Activated CD8-positive, alpha-beta memory T cell treated with anti-CD3 and anti-CD28 coated beads for 1 hour (primary cell): ENCODE results near the gene INKA1.

Source experiments
- DNase-seq, 2 donors: peaks; one replicate each; pipeline ENCODE4 v3.0.0-alpha.2; 2020; ENCODE audit warnings: low read depth in 1 of 2; ENCODE audit errors: extremely low read depth in 1 of 2

INKA1 gene

GRCh38 chr3:49786357-49787181, 16.5 kb upstream of the INKA1 start, which contains the start of gene IP6K1:
Gene IP6K1, minus strand, starts transcription at chr3:49786542. Its CDS starts 38,502 bp downstream, at chr3:49748040.
- DNase-seq = peak; percentile 98 to 99

- DNase-seq = no peak
Measured at GRCh38 chr3:49787182-49787464, 15.9 kb upstream of the INKA1 start.

- no peak for DNase-seq
Measured at GRCh38 chr3:49787536-49787935, 15.5 kb upstream of the INKA1 start.

- no peak for DNase-seq
Measured at GRCh38 chr3:49788056-49788455, 15.0 kb upstream of the INKA1 start.

GRCh38 chr3:49790626-49791411, 12.2 kb upstream of the INKA1 start:
- DNase-seq = no peak

- DNase-seq = no peak
Measured at GRCh38 chr3:49791571-49791970, 11.5 kb upstream of the INKA1 start.

DNA sequence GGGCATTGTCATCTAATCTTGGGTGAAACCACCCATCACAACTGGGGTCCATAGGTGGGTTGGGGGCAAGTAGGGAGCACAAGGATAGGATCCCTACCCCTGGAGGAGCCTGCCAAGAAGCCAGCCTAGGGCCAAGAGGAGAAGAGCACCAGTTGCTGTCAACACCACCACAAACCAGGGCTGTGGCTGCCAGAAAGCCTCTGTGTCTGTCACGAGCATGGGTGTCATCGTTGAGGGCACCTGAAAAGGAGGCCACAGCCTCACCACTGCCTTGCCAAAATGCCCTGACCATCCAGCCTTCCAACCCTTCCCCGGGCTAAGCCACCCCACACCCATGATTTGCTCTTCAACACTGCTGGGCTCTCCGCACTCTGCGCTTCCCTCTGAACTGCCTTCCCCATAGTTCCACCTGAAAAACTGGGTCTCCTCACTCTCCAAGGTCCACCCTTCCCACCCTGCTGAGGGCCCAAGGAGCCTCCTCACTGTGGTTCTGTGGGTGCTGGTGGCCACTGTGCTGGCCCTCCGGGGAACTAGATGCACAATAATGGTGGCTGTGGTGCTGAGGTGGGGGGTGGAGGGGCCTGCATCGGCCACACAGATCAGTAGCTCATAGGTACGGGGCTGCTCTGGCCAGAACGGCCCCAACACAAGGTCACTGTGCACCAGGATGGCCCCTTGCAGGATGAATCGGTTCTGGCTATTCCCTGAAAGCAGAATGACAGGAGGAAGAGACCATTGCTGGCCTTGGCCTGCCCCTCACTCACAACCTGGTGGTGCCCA, 10.5 kb upstream of the INKA1 start:
- DNase-seq = no peak

DNA sequence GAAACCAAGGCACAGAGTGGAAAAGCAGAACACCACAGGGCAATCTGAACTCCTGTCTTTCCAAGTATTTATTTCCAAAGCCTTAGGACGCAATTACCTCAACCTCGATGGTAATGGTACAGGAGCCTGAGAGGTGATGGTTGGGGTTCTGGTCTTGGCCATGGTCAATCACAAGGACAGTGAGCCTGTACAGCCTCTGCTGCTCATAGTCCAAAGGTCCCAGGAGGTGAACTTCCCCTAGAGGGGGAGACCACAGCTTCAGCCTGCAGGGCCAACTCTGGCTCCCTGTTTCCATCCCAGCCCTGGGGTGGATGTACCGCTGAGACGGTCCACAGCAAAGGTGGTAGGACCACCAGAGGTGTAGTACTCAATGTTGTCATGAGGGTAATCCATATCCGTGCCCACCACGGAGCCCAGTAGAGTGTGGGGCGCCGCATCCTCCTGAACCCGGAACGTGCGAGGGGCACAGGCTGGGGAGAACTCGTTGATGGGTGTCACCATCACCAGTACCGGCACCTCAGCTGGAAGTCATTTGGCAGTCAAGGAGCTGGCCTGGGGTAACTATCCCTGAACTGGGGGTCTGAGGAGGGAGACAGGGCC, 9.5 kb upstream of the INKA1 start:
- DNase-seq = no peak

- no peak for DNase-seq
Measured at GRCh38 chr3:49794431-49794830, 8.6 kb upstream of the INKA1 start.

DNA sequence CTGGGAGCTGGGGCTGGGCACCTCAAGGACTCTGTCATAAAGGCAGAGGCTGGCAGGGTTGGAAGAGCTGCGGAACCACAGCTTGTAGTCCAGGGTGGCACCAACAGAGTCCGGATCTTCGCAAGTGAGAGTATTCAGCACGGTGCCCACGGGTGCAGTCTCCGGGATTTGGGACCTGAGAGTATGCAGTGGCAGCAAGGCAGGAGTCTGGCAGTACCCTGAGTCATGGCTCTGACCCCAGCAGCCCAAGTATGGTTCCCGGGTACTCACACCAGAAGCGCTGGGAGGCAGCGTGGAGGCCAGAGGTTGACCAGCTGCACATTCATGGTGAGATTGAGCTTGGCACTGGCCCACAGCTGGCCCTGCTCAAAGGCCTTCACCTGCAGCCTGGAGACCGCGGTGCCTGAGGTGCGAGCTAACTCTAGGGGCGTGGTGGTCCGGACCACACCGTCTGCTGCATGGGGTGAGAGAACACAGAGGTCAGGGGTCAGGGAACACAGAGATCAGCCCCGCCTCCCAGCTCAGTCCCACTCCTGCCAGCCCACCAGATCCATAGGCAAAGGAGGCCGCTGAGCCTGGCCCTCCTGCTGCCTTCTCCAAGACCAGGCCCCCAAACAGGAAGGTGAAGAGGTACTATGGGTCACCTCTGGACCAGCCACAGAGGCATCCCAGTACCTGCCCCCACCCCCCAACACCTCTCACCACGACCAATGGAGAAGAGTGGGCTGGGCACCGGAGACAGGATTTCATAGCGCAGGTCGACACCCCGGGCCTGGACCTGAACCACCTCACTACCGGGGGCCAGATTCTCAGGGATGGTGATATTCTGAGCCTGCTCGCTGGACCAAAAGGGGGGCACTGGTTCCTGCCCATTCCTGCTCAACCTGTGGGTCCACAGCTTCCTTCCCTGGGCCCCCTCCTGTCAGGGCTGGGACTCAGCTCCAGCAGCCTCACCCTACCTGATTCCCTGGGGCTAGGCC, 7.8 kb upstream of the INKA1 start:
- DNase-seq = no peak

DNA sequence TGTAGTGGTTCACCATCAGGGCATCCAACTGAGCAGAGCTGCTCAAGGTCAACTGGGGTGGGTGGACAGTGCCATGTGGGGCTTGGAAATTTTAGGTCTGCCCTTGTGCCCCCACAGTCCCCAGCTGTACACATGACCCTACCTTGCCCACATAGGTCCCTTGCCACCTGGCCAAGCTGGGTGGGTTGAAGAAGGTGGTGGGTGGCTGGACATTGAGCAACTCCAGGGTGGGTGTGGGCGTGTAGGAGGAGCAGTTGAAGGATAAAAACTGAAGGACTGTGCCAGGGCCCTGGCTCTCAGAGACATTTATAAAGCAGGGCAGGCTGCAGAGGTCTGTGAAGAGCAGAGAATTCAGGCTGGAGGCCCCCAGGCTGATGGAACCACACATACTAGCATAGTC, 4.0 kb upstream of the INKA1 start:
- DNase-seq = no peak

- DNase-seq = no peak
Measured at GRCh38 chr3:49799761-49800160, 3.3 kb upstream of the INKA1 start, which contains the start of gene CDHR4. Gene CDHR4, minus strand, starts transcription at chr3:49799873. Its CDS starts 61 bp downstream, at chr3:49799812.

DNA sequence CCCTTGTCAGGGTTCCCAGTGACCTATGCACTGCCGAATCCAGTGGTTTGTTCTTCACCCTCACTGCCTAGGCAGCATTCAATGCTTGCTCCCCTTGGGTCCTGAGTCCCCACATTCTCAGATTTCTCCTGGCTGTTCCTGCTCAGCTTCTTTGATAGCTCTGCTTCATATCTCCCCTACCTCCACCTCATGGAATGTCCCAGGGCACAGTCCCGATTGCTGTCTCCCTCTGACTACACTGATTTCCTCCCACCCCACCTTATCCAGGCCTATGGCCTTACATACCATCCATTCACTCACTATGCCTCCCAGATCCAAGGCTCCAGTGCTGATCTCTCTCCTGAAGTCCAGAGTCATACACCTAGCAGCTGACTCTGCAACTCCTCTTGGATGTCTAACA, 1.9 kb upstream of the INKA1 start:
- no peak for DNase-seq

DNA sequence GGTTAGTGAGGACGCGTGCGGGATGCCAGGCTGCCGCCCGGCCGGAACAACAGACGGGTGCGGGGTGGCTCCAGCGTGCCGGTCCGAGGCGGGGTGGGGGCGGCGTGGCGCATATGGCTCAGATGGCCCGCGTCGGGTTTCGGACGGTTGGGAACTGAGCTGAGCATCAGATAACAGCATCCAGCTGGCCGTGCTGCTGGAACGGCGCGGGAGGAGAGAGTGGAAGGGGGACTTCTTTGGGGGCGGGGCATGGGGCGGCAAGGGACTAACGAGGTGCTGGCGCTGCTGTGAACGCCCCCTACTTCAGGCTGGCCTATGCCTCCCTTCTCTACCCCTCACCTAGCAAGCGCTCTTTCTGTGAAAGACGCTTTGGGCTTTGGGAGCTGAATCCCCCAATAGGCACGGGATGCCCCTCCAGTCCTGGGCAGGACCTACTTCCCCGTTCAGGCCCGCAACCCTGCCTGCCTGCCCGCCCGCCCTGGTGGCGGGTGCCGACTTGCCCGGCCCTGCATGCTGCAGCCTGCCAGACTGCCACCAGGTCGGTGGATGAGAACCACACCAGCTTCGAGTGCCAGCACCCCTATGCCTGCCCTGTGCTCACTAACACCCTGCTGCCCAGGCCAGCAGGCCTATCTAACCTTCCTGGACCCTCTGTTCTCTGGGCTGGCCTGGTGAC, 542 bp downstream of the INKA1 start:
- DNase-seq = no peak

DNA sequence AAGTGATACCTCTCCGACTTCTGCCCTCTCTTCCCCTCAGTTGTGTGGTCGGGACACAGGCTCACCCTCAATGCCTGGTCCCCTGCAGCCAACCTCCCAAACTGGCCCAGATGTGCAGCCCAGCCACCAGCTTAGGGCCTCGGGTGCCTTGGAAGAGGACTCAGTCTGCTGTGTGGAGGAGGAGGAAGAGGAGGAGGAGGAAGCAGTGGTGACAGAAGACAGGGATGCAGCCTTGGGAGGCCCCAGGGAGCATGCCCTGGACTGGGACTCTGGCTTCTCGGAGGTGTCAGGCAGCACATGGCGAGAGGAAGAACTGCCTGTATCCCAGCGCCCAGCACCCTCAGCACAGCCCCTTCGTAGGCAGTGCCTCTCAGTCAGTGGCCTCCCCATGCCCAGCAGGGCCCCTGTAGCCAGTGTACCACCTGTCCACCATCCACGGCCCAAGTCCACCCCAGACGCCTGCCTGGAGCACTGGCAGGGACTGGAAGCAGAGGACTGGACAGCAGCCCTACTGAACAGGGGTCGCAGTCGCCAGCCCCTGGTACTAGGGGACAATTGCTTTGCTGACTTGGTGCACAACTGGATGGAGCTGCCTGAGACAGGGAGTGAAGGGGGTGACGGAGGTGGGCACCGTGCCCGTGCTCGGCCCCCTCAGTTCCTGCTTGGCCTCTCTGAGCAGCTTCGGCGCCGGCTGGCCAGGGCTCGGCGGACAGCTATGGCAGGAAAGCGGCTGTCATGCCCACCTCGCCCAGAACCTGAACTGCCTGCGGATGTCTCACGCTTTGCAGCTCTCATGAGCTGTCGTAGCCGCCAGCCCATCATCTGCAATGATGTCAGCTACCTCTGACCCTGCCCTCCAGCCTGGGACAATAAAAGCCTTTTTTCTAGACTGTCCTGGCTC, 1.3 kb downstream of the INKA1 start:
- no peak for DNase-seq

GRCh38 chr3:49805367-49805782, 2.3 kb downstream of the INKA1 start:
- no peak for DNase-seq

- DNase-seq = no peak
Measured at GRCh38 chr3:49805897-49806701, 3.0 kb downstream of the INKA1 start.
